HL-60 (cell line): ENCODE results near the gene THUMPD3.

Experiments
- POLR2AphosphoS5 ChIP-seq: IDR thresholded peaks from 2 replicates; pipeline ENCODE4 v1.6.1; 2012; ENCODE audit warnings: low read depth
- TF ChIP-seq, protein P1 (sequence below): IDR thresholded peaks from one replicate; pipeline ENCODE4 v1.5.1; 2011; ENCODE audit warnings: low read length, control low read depth, inconsistent platforms; ENCODE audit not compliant: insufficient read depth

DNA sequence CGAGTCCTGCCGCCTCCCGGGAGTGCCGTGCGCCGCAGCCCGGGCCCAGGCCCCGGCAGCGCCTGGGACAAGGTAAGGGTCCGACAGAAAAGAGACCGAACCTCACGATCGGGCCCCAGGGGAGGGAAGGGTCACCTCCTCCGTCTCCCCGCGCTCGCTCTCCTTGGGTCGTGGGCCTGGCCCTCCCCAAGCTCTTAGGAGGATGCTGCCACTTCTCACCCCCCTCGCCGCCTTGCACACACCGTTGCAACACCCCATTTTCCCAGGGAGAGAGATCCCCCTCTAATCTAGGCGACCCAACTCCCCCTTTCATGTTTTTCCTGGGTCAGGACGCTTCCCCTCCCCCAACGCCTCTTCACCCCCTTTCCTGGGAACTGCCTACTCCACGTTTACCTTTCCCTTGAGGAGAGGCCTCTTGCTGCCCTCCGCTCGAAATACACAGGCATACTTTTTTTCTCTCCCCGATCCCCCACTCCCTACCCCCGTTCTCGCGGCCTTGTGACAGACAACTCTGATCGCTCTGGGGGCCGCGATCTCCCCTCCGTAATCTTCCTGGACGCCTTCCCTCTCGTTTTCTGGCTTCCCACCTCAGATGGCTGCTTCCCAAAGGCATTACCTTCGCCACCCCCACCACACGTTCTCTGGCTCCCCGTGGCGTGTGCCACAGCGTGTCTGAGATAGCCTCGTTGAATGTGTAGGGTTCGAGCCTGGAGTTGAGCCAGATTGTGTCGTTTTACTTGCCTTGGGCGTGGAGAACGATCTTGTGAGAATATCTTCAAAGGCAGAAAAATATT lies 35.2 kb downstream of the THUMPD3 start:
- TF ChIP-seq, protein P1, sequence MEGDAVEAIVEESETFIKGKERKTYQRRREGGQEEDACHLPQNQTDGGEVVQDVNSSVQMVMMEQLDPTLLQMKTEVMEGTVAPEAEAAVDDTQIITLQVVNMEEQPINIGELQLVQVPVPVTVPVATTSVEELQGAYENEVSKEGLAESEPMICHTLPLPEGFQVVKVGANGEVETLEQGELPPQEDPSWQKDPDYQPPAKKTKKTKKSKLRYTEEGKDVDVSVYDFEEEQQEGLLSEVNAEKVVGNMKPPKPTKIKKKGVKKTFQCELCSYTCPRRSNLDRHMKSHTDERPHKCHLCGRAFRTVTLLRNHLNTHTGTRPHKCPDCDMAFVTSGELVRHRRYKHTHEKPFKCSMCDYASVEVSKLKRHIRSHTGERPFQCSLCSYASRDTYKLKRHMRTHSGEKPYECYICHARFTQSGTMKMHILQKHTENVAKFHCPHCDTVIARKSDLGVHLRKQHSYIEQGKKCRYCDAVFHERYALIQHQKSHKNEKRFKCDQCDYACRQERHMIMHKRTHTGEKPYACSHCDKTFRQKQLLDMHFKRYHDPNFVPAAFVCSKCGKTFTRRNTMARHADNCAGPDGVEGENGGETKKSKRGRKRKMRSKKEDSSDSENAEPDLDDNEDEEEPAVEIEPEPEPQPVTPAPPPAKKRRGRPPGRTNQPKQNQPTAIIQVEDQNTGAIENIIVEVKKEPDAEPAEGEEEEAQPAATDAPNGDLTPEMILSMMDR, result no peak
- peak; percentile 31; the same call in 1 of the 2 replicates for TF ChIP-seq POLR2AphosphoS5
